Lung (tissue), 16 donors: ENCODE measurements around the gene ZNF841. TPM values are rescaled to one million over a fixed set of nuclear protein-coding genes. Genes with fewer than 3 reads are reported as not detected.

ENCODE experiments used
- ATAC-seq: fragments of 200-7000 bp; cut with Tn5 transposase; one replicate; pipeline ENCODE4 v1.9.1; 2020; ENCODE audit warnings: moderate number of reproducible peaks; ENCODE audit not compliant: insufficient read depth, low FRiP score
- DNase-seq, 3 donors: peaks; one replicate each; pipeline ENCODE4 v3.0.0-alpha.2; 2013 to 2017
- H3K27ac ChIP-seq, 2 donors: one replicate each; pipeline ENCODE4 v1.5.1; 2013; ENCODE audit warnings: mild to moderate bottlenecking in 2 of 2, moderate library complexity in 2 of 2, control low read depth in 1 of 2, inconsistent platforms in 1 of 2, low read depth in 1 of 2, low read length in 1 of 2
- H3K27me3 ChIP-seq, 3 donors: one replicate each; pipeline ENCODE4 v1.5.1; 2013; ENCODE audit warnings: low read length in 2 of 3; ENCODE audit not compliant: control insufficient read depth in 3 of 3, insufficient read depth in 3 of 3
- H3K36me3 ChIP-seq, 4 donors: one replicate each; pipeline ENCODE4 v1.5.1; 2013; ENCODE audit warnings: low read length in 4 of 4, mild to moderate bottlenecking in 1 of 4, moderate library complexity in 1 of 4; ENCODE audit not compliant: control insufficient read depth in 4 of 4, insufficient read depth in 4 of 4
- H3K4me1 ChIP-seq, 5 donors: one replicate each; pipeline ENCODE4 v1.5.1; 2013; ENCODE audit warnings: low read length in 5 of 5, mild to moderate bottlenecking in 2 of 5, moderate library complexity in 1 of 5; ENCODE audit not compliant: control insufficient read depth in 5 of 5, insufficient read depth in 5 of 5
- H3K4me3 ChIP-seq: one replicate; pipeline ENCODE4 v1.5.1; 2013; ENCODE audit warnings: mild to moderate bottlenecking, control low read depth, moderate library complexity
- H3K9ac ChIP-seq, 2 donors: one replicate each; pipeline ENCODE4 v1.5.1; 2013; ENCODE audit warnings: low read length in 2 of 2, control low read depth in 1 of 2; ENCODE audit not compliant: insufficient read depth in 1 of 2
- H3K9me3 ChIP-seq, 4 donors: one replicate each; pipeline ENCODE4 v1.5.1; 2013; ENCODE audit warnings: low read length in 3 of 4, mild to moderate bottlenecking in 1 of 4, moderate library complexity in 1 of 4; ENCODE audit not compliant: control insufficient read depth in 4 of 4, insufficient read depth in 3 of 4
- WGBS, 2 donors: extraction: QIAGEN DNeasy Blood & Tissue Kit; methylation state at CpG; one replicate each; pipeline ENCODE4 v1.1.7; 2013; 5-methylcytosine and 5-hydroxymethylcytosine counted together
- long read RNA-seq, 5 donors: transcript quantifications; one replicate each; lab custom pipeline, GENCODE V29; 2026
- polyA plus RNA-seq, 2 donors: library from polyadenylated mRNA; stranded (reverse); fragments of 200-250 nt; gene quantifications; one replicate each; pipeline ENCODE4 v1.2.1, GENCODE V29; 2013
- total RNA-seq, 2 donors: library from RNA; depleted of rRNA in 1 of 2; stranded (reverse); fragments of >200 nt in 1 of 2; gene quantifications; one replicate each; pipeline ENCODE4 v1.2.1, GENCODE V29; 2014 to 2021
- TF ChIP-seq, protein P1 (sequence below): IDR thresholded peaks from 2 replicates; pipeline ENCODE4 v1.5.1; 2012; ENCODE audit warnings: mild to moderate bottlenecking; ENCODE audit errors: control extremely low read depth, extremely low read depth
- donor health status: control.
- donor health status: control.
- donor health status: Bipolar disorder and iron deficiency.
- donor health status: healthy.
- donor health status: DM: yes; HTN: yes; CAD: no.

Gene ZNF841
- 10 to 100 TPM; 18.2 to 30.4 TPM for total RNA-seq
- polyA plus RNA-seq = 10 to 100 TPM in 1 of 2 donors, 1 to 10 TPM in 1; 5.5 to 13.4 TPM
- long read RNA-seq, donor 1, partial matches to known transcripts = 0 of 2 reads
- long read RNA-seq, donor 1, other reads (novel, unspliced or antisense) = 0 of 2 reads
- long read RNA-seq, donor 2, partial matches to known transcripts = 0 of 1 reads
- long read RNA-seq, donor 2, other reads (novel, unspliced or antisense) = 0 of 1 reads
- long read RNA-seq, donor 3, partial matches to known transcripts = 0 of 1 reads
- long read RNA-seq, donor 3, other reads (novel, unspliced or antisense) = 0 of 1 reads
- long read RNA-seq, donor 4 = 0 reads
- long read RNA-seq, donor 5, partial matches to known transcripts = 0 of 1 reads
- long read RNA-seq, donor 5, other reads (novel, unspliced or antisense) = 0 of 1 reads

DNA sequence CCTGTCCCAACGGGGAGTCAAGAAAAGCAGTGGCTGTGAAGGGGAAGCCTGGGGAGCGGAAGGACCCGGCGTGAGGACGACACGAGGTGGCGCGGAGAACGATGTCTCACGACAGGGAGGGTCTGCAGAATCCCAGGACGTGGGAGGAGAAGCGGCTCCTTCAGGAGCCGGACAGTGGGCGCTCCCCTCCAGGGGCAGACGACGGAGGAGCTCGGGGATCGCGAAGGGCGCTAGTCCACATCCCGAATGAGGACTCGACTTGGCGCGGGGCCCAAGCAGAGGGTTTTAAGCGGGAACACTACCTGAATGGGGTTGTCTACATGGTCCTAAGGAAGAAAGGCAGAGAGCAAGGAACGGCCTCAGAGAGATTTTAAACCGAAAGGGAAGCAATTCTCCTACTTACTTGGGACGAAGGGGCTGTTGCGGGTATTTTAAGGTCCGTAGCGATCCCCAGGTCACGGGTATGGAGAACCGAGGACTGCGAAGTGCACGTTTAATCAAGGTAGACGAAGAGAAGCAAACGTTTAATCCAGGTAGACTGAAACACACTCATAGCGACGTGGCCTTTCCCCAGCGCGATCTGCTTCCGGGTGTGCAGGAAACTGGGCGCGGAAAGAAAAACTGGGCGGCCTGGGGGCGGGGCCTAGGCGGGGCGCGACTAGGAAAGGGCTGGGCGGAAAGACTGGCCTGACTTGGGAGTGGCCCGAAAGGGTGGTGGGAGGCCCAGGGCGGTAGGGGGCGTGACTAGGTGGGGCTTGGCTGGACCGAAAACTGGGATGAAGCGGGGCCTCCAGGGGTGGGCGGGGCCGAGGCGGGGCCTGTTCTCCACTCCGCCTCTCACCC, at the start of gene ZNF841:
TSS of gene ZNF841 (minus strand) at position 594 of the 843 bp plus-strand sequence. CDS start 10,964 bp downstream, outside the sequence.
- peak; percentile 94 for DNase-seq
- ATAC-seq = peak; percentile 99
- peaks cover 2 to 16% (median 5%) of the 10 kb centered on the region in 4 donors for H3K9me3 ChIP-seq
- H3K36me3 ChIP-seq = peaks cover 0 to 20% (median 12%) of the 10 kb centered on the region in 4 donors
- H3K9ac ChIP-seq = peak within 1 kb of the TSS; percentile 48 to 96
- peaks cover 0 to 14% (median 5%) of the 10 kb centered on the region in 5 donors for H3K4me1 ChIP-seq
- H3K27ac ChIP-seq = peak within 1 kb of the TSS; percentile 70 to 80
- H3K27me3 ChIP-seq = no peaks in the 10 kb centered on the region
- TF ChIP-seq, protein P1, sequence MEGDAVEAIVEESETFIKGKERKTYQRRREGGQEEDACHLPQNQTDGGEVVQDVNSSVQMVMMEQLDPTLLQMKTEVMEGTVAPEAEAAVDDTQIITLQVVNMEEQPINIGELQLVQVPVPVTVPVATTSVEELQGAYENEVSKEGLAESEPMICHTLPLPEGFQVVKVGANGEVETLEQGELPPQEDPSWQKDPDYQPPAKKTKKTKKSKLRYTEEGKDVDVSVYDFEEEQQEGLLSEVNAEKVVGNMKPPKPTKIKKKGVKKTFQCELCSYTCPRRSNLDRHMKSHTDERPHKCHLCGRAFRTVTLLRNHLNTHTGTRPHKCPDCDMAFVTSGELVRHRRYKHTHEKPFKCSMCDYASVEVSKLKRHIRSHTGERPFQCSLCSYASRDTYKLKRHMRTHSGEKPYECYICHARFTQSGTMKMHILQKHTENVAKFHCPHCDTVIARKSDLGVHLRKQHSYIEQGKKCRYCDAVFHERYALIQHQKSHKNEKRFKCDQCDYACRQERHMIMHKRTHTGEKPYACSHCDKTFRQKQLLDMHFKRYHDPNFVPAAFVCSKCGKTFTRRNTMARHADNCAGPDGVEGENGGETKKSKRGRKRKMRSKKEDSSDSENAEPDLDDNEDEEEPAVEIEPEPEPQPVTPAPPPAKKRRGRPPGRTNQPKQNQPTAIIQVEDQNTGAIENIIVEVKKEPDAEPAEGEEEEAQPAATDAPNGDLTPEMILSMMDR = no peak
- WGBS, 2 donors = 1 to 3% methylated on average over 57 to 59 of the region's 59 CpGs
- peak within 1 kb of the TSS; percentile 94 for H3K4me3 ChIP-seq

DNA sequence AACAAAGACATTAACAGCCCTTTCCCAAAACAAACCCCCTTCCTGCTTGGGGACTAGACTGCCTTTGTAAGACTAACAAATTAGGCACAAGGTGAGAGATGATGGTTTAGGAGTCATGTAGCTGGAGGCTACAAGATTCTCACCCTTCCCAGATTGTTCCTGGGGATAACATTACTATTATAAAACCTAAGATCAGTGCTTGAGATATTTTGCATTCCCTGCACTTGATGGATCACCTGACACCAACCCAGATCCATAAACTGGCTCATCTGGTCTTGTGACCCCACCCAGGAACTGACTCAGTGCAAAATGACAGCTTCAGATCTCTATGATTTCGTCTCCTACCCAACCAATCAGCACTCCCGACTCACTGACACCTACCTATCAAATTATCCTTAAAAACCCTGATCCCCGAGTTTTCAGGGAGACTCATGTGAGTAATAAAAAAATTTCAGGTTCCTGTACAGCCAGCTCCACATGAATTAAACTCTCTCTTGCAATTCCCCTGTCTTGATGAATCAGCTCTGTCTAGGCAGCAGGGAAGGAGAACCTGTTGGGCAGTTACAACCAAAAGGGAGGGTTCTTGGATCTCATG, 46.5 kb upstream of the ZNF841 start:
- Histone ChIP-seq H3K9ac (no peak overlapping the region), H3K27me3 (no peaks in the 10 kb centered on the region), H3K9me3 (peaks cover 0 to 2% (median 0%) of the 10 kb centered on the region in 4 donors), H3K4me1 (peaks cover 0 to 16% (median 2%) of the 10 kb centered on the region in 5 donors), H3K27ac (no peak overlapping the region), H3K4me3 (no peak overlapping the region), H3K36me3 (peaks cover 0 to 3% (median 0%) of the 10 kb centered on the region in 4 donors)
- no peak for DNase-seq
- no peak for ATAC-seq
- TF ChIP-seq, protein P1 = no peak
- 85 to 92% methylated on average over 3 of the region's 3 CpGs for WGBS, 2 donors

DNA sequence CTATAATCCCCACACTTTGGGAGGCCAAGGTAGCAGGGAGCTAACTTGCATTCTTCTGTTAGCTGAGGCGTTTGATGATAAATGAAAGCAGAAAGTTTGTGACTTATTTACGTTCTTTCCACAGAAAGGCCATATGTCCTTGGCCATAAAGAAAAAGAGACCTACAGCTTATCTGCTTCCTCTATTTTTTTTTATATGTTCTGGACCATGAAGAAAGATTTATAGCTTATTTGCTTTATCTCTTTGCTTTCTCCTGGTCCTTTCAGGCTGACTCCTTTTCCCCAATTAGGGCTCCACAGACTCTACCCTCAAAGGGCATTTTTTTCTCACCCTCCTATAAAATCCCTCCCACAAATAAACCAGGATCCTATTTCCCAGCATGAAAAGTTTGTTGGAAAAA, 45.6 kb upstream of the ZNF841 start:
- Histone ChIP-seq H3K9ac (no peak overlapping the region), H3K27me3 (no peaks in the 10 kb centered on the region), H3K4me1 (peaks cover 0 to 16% (median 2%) of the 10 kb centered on the region in 5 donors), H3K9me3 (peaks cover 0 to 3% (median 2%) of the 10 kb centered on the region in 4 donors), H3K4me3 (no peak overlapping the region), H3K27ac (no peak overlapping the region), H3K36me3 (no peaks in the 10 kb centered on the region)
- ATAC-seq (no peak), DNase-seq (no peak)
- 88 to 94% methylated on average over 2 of the region's 2 CpGs for WGBS, 2 donors
- TF ChIP-seq, protein P1 = no peak
